ENCODE measurements around the gene SLC16A10.
"Not testable (repeated sequence)": the region's sequence is repeated elsewhere in the genome, so short reads cannot be mapped to it uniquely, and the experiment has no call there.

The SLC16A10 gene, protein sequence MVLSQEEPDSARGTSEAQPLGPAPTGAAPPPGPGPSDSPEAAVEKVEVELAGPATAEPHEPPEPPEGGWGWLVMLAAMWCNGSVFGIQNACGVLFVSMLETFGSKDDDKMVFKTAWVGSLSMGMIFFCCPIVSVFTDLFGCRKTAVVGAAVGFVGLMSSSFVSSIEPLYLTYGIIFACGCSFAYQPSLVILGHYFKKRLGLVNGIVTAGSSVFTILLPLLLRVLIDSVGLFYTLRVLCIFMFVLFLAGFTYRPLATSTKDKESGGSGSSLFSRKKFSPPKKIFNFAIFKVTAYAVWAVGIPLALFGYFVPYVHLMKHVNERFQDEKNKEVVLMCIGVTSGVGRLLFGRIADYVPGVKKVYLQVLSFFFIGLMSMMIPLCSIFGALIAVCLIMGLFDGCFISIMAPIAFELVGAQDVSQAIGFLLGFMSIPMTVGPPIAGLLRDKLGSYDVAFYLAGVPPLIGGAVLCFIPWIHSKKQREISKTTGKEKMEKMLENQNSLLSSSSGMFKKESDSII

GRCh38 chr6:111087106-111087835 lies at the start of gene SLC16A10:
TSS of gene SLC16A10 (plus strand) at chr6:111087503. CDS start at chr6:111087753, 250 bp downstream.
- peak; percentile 81 to 91 (median 90) for DNase-seq

- no peak for DNase-seq
Observed at GRCh38 chr6:111038534-111039252, 48.6 kb upstream of the SLC16A10 start.

DNA sequence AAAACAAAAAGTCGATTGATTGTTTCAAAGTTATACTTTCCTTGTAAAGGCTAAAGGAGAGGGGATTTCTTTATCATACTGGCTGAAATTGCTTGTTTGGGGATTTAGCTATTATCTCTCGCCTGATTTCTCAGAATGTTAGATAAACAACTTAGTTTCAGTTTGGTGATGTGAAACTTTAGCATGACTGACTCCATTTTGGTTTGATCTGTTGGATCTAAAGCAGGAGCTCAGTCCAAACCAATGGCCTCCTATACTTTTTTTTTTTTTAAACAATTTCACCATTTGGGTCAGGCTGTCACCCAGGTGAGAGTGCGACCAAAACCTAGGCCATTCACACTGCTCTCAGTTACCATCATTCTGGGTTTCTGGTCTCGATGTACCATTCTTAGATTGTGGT lies 45.4 kb upstream of the SLC16A10 start:
- no peak for DNase-seq

DNA sequence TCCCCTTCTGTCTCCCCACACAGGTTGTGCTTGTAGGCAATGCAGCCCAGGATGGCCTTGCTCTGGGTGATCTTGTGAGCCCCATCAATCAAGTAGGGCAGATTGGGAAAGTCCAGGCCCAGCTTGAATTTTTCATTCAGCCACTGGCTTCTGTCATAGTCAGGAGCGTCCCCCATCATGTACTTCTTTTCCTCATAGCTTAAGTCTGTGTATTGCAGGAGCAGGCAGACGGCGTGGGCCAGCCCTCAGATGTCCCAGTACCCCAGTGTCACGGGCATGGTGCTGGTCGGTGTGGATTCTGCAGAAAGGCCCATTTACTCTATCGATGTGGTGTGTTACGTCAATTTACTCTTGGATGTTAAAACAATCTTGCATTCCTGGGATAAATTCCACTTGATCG lies 40.1 kb upstream of the SLC16A10 start:
- DNase-seq: no peak

- DNase-seq: no peak
Observed at GRCh38 chr6:111050261-111051023, 36.9 kb upstream of the SLC16A10 start.

DNA sequence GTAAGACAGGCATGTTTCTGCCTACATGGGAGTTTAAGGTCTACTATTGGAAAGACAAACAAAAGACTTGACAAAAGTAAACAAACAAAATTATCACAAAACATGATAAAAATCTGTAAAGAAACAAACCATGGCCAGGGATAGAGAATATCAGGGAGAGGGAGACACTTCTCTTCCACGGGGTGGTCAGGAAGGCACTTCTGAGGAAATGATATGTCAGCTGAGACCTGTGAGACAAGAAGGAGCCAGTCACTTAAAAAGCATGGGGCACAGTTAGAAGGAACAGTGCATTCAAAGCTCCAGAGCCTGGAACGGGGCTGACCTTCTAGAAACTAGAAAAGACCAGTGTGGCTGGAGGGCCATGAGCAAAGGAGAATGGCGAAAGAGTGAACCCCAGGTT lies 35.1 kb upstream of the SLC16A10 start:
- no peak for DNase-seq

DNA sequence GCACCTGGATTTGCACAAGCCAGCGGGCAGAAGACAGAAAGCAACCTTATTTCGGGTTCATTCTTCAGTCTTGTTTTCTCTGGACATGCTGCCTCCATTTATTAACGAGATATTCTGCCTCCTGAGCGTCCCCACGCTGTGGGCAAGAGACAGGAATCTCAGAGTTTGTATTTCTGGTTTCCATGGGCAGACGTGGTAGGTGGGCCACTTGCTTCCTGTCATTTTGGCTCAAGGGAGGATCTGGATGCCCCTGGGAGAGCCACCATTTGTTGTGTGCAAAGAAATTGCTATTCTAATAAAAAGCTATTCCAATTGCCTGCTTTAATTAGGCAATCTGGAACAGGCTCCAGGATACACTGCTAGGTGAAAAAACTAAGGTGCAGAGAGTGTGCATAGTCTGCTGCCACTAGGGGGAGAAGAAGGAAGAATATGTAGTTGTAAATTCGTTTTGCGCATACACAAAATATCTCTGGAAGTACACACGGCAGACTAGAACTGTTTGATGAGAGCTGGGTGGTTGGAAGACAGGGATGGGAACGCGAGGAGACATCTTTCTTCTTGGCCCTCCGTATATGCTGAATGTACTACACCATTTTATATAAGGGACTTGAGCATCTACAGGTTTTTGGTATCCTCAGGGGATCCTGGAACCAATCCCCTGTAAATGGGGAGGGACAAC lies 30.1 kb upstream of the SLC16A10 start:
- DNase-seq: peak in 2 of 6 experiments; percentile 49 to 54

- DNase-seq: no peak
Observed at GRCh38 chr6:111061508-111061907, 25.8 kb upstream of the SLC16A10 start.

DNA sequence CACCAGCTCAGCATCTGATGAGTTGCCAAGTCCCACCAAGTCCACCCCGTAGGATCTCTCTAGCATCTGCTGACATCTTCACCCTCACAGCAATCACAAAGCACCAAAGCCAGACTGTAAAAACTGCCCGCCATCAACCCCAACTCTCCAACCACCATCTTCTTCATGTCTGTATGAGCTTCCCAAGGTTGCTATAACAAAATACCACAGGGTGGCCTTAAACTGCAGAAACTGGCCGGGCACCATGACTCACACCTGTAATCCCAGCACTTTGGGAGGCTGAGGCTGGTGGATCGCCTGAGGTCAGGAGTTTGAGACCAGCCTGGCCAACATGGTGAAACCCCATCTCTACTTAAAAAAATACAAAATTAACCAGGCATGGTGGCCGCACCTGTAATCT lies 25.3 kb upstream of the SLC16A10 start:
- DNase-seq: not testable (repeated sequence)

GRCh38 chr6:111062860-111063259 lies 24.4 kb upstream of the SLC16A10 start:
- DNase-seq: not testable (repeated sequence)

GRCh38 chr6:111068109-111068865 lies 19.0 kb upstream of the SLC16A10 start:
- no peak for DNase-seq

DNA sequence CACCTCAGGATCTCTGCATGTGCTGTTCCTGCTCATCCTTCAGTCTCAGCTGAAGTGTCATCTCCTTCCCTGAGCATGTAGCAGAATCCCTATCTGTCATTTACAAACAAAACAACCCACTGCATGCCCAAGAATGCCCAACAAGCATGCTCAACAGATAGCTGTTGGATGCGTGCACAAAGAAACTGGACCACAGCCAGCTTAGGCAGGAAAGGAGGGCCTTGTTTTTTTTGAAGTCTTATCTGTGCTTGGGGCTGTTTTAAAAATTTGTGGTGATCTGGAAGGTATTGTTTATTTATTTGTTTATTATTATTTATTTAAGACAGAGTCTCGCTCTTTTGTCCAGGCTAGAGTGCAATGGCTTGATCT lies 18.5 kb upstream of the SLC16A10 start:
- DNase-seq: no peak

- no peak for DNase-seq
Observed at GRCh38 chr6:111069382-111070104, 17.8 kb upstream of the SLC16A10 start.

DNA sequence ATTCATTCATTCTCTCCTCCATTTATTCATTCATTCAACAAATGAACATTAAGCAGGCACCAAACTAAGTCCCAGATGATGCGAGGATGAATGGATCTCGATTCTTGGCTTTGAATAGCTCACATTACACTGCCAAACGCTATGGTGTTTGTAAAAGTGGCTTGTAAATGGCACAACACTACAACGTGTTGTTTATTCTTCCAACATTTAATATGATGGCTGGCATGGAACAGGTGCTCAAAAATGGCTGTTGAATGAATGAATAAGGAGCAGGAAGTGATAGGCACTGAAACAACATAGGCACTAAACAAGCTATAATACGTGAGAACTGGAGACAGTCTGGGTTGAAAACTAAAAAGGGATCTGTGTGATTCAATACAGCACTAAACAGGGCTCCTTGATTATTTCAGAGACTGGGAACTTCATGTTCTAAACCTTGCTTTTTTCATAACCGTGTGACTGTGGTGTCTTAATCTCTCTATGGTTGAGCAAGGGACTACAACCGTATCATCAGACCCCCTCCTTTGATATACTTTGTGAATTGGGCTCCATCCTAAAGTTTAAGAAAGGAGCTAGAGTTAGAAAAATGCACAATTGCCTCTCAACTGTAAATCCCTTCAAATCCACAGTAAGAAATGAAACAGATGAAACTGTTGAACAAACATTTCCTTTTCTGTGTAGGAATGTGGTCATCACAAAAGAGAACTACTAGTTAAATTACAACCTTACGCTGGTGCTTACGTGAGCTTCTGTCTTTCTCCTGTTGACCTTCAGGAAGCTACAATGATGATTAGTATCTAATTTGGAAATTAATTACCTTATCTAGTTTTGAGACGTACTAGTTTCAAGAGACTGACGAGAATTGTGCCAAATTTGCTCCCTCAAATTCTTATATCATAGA lies 16.9 kb upstream of the SLC16A10 start:
- no peak for DNase-seq

DNA sequence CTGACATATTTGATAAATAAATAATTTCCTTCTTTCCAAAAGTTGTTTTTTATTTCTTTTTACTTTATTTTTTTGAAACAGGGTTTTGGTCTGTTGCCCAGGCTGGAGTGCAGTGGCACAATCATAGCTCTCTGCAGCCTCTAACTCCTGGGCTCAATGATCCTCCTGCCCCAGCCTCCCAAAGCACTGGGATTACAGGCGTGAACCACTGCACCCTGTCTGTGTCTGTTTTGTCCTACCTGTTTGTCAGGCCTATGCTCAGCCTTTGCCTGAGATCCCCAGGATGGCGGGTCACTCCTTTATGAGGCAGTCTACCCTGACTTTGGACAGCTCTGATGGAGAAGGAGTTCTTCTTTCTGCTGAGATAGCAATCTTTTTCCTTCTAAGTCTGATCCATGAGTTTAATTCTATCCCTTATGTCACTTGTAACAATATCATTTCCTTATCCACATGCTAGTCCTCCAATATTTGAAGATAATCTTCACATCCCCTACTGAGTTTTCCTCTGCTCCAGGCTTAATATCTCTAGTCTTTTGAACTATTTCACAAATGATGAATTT lies 14.4 kb upstream of the SLC16A10 start:
- no peak for DNase-seq

DNA sequence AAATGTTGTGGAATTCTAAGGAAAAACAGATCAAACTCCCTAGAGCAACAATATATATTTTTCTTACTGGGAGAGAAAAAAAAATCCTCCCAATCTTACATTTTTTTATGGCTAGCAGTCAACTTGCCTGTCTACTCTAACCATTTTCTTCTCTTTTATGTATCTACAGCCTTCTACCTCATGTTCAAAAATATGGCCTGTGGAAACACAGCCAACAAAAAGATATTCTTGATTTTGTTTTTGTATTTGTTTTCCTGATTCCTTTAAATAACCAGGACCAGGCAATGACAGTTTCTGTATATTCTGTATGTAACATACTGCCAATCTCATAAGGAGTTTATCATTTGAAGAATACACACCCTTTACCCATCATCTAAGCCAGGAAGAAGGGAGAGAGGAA lies 13.0 kb upstream of the SLC16A10 start:
- no peak for DNase-seq

- no peak for DNase-seq
Observed at GRCh38 chr6:111076024-111076695, 11.1 kb upstream of the SLC16A10 start.

DNA sequence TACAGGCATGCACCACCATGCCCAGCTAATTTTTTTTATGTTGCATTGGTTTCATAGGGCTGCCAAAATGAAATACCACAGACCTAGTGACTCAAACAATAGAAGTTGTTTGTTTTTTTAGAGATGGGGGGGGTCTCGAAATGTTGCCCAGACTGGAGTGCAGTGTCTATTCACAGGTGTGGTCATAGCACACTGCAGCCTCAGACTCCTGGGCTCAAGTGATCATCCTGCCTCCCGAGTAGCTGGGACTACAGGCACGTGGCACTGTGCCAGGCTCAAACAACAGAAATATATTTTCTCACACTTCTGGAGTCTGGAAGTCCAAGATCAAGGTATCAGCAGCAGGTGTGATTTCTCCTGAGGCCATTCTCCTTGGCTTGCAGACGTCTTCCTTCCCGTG lies 6.6 kb upstream of the SLC16A10 start:
- no peak for DNase-seq

All from stimulated activated naive CD4-positive, alpha-beta T cell (primary cell).